Measurements from ENCODE around the gene ID4.

DNA sequence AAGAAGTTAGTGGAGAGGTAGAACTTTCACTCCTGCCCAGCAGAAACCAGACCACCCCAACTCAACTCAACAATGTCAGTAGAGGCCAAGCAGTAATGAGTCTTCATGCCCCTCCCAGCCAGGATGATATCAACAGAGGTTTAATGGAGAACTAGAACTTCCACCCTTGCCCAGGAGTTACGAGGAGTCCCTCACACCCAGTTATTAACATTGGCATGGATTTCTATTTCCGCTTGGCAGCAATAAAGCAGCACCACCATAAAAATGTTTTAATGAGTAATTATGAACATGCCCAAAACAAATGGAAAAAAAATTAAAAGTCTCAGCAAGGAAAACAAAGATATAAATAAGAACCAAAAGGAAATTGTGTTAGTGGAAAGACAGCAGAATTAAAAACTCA is 40.7 kb upstream of the ID4 start:
- TF ChIP-seq, protein P1, sequence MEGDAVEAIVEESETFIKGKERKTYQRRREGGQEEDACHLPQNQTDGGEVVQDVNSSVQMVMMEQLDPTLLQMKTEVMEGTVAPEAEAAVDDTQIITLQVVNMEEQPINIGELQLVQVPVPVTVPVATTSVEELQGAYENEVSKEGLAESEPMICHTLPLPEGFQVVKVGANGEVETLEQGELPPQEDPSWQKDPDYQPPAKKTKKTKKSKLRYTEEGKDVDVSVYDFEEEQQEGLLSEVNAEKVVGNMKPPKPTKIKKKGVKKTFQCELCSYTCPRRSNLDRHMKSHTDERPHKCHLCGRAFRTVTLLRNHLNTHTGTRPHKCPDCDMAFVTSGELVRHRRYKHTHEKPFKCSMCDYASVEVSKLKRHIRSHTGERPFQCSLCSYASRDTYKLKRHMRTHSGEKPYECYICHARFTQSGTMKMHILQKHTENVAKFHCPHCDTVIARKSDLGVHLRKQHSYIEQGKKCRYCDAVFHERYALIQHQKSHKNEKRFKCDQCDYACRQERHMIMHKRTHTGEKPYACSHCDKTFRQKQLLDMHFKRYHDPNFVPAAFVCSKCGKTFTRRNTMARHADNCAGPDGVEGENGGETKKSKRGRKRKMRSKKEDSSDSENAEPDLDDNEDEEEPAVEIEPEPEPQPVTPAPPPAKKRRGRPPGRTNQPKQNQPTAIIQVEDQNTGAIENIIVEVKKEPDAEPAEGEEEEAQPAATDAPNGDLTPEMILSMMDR (IDR thresholded peaks at IDR 0.05) = no peak
- TF ChIP-seq POLR2A (IDR thresholded peaks at IDR 0.05) = no peak
